Parathyroid adenoma (tissue), 2 donors: ENCODE results near the gene NR2F2.

Experiments used
- H2AFZ ChIP-seq: fragments of 300-600 bp; sonication (generic); one replicate; pipeline ENCODE4 v1.7.0; 2017; ENCODE audit warnings: antibody characterized with exemption, mild to moderate bottlenecking
- H3K27ac ChIP-seq: fragments of 300-600 bp; sonication (generic); one replicate; pipeline ENCODE4 v1.7.0; 2017
- H3K27me3 ChIP-seq: fragments of 300-600 bp; sonication (generic); one replicate; pipeline ENCODE4 v1.7.0; 2017; ENCODE audit warnings: low read length; ENCODE audit not compliant: control insufficient read depth, insufficient read depth
- H3K36me3 ChIP-seq: fragments of 300-600 bp; sonication (generic); one replicate; pipeline ENCODE4 v1.7.0; 2017; ENCODE audit warnings: low read length; ENCODE audit not compliant: control insufficient read depth, insufficient read depth
- H3K4me1 ChIP-seq: fragments of 300-600 bp; sonication (generic); one replicate; pipeline ENCODE4 v1.7.0; 2017; ENCODE audit warnings: control low read depth
- H3K4me2 ChIP-seq: fragments of 300-600 bp; sonication (generic); one replicate; pipeline ENCODE4 v1.7.0; 2017; ENCODE audit warnings: low read length
- H3K4me3 ChIP-seq: fragments of 300-600 bp; sonication (generic); one replicate; pipeline ENCODE4 v1.7.0; 2017; ENCODE audit warnings: low read depth, low read length
- H3K79me2 ChIP-seq: fragments of 300-600 bp; sonication (generic); one replicate; pipeline ENCODE4 v1.7.0; 2017; ENCODE audit warnings: control low read depth
- H3K9ac ChIP-seq: fragments of 300-600 bp; sonication (generic); one replicate; pipeline ENCODE4 v1.7.0; 2017; ENCODE audit warnings: mild to moderate bottlenecking
- H3K9me3 ChIP-seq: fragments of 300-600 bp; sonication (generic); one replicate; pipeline ENCODE4 v1.7.0; 2017; ENCODE audit warnings: low read length; ENCODE audit not compliant: control insufficient read depth
- CTCF ChIP-seq: fragments of 300-600 bp; sonication (generic); IDR thresholded peaks from one replicate; pipeline ENCODE4 v1.7.0; 2017; ENCODE audit warnings: antibody characterized with exemption, mild to moderate bottlenecking
- donor health status: primary hyperparathyroidism.

Gene NR2F2

GRCh38 chr15:96345560-96346399, 15.3 kb downstream of the NR2F2 start:
- peaks cover 17% of the 10 kb centered on the region for H3K4me1 ChIP-seq
- H3K27me3 ChIP-seq, result no peaks in the 10 kb centered on the region
- H3K4me2 ChIP-seq, result peak overlapping the region; percentile 38

DNA sequence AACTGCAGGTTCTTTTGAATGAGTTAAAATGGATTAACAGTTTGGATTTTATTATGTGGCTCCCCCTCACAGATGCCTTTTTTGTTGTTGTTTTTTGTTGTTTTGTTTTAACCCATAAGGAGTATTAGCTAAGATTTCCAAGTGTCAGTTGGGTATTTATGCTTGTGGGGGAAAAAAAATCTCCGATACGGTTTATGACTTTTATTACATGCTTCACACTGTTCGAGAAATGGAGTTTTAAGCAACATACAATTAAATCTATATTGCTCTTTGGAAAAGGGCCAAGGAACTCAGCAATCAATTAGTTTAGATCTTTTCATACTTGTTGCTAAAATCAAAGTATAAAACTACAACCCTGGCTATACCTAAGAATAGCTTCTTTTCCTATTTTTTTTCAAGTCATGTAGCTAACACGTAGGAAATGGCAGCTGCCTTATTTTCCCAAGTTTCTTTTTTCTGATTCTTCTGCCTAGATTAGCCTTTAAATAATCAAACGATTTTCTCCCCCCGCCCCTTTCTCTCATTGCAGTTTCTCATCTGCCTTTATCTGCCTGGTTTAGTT, 16.0 kb downstream of the NR2F2 start:
- H3K4me3 ChIP-seq, result no peak overlapping the region
- H3K9ac ChIP-seq, result peak overlapping the region; percentile 61
- no peak for TF ChIP-seq CTCF
- no peaks in the 10 kb centered on the region for H3K27me3 ChIP-seq
- peak overlapping the region; percentile 56 for H2AFZ ChIP-seq
- peaks cover 23% of the 10 kb centered on the region for H3K4me1 ChIP-seq
- H3K36me3 ChIP-seq, result no peaks in the 10 kb centered on the region
- H3K79me2 ChIP-seq, result peaks cover 43% of the 10 kb centered on the region
- H3K4me2 ChIP-seq, result no peak overlapping the region
- no peaks in the 10 kb centered on the region for H3K9me3 ChIP-seq
- H3K27ac ChIP-seq, result peak overlapping the region; percentile 96

More at GRCh38 chr15:96345560-96346399, 15.3 kb downstream of the NR2F2 start:
- H3K27ac ChIP-seq, result peak overlapping the region; percentile 96
- peak overlapping the region; percentile 8 for H3K4me3 ChIP-seq
- no peaks in the 10 kb centered on the region for H3K36me3 ChIP-seq
- H3K79me2 ChIP-seq, result peaks cover 46% of the 10 kb centered on the region
- H2AFZ ChIP-seq, result peak overlapping the region; percentile 56
- peak overlapping the region; percentile 61 for H3K9ac ChIP-seq
- TF ChIP-seq CTCF, result peak; percentile 52
- H3K9me3 ChIP-seq, result no peaks in the 10 kb centered on the region

GRCh38 chr15:96347181-96348111, 16.9 kb downstream of the NR2F2 start:
- H3K9me3 ChIP-seq, result no peaks in the 10 kb centered on the region
- H3K27ac ChIP-seq, result peak overlapping the region; percentile 96
- no peaks in the 10 kb centered on the region for H3K36me3 ChIP-seq
- no peak overlapping the region for H3K4me2 ChIP-seq
- no peak for TF ChIP-seq CTCF
- no peaks in the 10 kb centered on the region for H3K27me3 ChIP-seq
- peaks cover 39% of the 10 kb centered on the region for H3K79me2 ChIP-seq
- H3K9ac ChIP-seq, result peak overlapping the region; percentile 87
- peaks cover 23% of the 10 kb centered on the region for H3K4me1 ChIP-seq
- H2AFZ ChIP-seq, result peak overlapping the region; percentile 38
- peak overlapping the region; percentile 27 for H3K4me3 ChIP-seq

GRCh38 chr15:96348112-96349027, 17.9 kb downstream of the NR2F2 start:
- no peak overlapping the region for H3K4me2 ChIP-seq
- H3K79me2 ChIP-seq, result peaks cover 33% of the 10 kb centered on the region
- no peak for TF ChIP-seq CTCF
- no peaks in the 10 kb centered on the region for H3K27me3 ChIP-seq
- peak overlapping the region; percentile 33 for H2AFZ ChIP-seq
- H3K27ac ChIP-seq, result peak overlapping the region; percentile 96
- no peaks in the 10 kb centered on the region for H3K36me3 ChIP-seq
- H3K4me3 ChIP-seq, result no peak overlapping the region
- H3K4me1 ChIP-seq, result peaks cover 30% of the 10 kb centered on the region
- H3K9ac ChIP-seq, result peak overlapping the region; percentile 87
- H3K9me3 ChIP-seq, result no peaks in the 10 kb centered on the region
